OCI-LY3 (cell line): ENCODE results near the gene DHRSX.

ENCODE experiments used
- EZH2phosphoT487 ChIP-seq: fragments of 200-600 bp; shearing (Covaris generic); IDR thresholded peaks from 2 replicates; pipeline ENCODE4 v1.6.1; 2018; ENCODE audit warnings: antibody characterized with exemption, mixed run types, low read depth
- TF ChIP-seq, protein P1 (sequence below): fragments of 200-600, 300-600 bp; sonication (generic); IDR thresholded peaks from 2 replicates; pipeline ENCODE4 v1.5.1; 2014; ENCODE audit warnings: antibody characterized with exemption, low read length, low read depth

DNA sequence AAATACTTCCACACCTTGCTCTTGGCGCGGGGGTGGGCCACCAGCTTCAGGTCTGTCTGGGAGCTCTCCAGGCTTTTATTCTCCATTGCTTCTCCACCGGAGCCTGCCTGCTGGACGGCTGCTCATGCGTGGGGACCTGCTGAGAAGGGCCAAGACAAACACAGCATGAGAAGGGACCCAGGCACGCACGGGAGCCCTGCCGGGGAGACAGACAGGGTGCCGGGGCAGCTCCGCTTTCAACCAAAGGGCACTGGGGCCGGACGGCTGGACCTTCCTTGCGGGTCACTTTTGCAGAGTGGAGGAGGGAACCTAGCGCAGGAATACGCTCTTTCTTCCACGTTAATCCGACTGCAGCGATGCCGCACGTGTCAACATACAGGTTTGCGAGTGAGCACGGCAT lies 10.1 kb downstream of the DHRSX start:
- TF ChIP-seq, protein P1, sequence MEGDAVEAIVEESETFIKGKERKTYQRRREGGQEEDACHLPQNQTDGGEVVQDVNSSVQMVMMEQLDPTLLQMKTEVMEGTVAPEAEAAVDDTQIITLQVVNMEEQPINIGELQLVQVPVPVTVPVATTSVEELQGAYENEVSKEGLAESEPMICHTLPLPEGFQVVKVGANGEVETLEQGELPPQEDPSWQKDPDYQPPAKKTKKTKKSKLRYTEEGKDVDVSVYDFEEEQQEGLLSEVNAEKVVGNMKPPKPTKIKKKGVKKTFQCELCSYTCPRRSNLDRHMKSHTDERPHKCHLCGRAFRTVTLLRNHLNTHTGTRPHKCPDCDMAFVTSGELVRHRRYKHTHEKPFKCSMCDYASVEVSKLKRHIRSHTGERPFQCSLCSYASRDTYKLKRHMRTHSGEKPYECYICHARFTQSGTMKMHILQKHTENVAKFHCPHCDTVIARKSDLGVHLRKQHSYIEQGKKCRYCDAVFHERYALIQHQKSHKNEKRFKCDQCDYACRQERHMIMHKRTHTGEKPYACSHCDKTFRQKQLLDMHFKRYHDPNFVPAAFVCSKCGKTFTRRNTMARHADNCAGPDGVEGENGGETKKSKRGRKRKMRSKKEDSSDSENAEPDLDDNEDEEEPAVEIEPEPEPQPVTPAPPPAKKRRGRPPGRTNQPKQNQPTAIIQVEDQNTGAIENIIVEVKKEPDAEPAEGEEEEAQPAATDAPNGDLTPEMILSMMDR = no peak
- TF ChIP-seq EZH2phosphoT487 = no peak
